Measurements from ENCODE around the gene NOL3. TPM values are rescaled to one million over a fixed set of nuclear protein-coding genes. Genes with fewer than 3 reads are reported as not detected.

NOL3 gene
- total and polyA plus RNA-seq, 2 of the 13 experiments (the other 11 are each of a cell fraction or from before 2014, with no cell fraction given) = 5.7 to 20.5 TPM

DNA sequence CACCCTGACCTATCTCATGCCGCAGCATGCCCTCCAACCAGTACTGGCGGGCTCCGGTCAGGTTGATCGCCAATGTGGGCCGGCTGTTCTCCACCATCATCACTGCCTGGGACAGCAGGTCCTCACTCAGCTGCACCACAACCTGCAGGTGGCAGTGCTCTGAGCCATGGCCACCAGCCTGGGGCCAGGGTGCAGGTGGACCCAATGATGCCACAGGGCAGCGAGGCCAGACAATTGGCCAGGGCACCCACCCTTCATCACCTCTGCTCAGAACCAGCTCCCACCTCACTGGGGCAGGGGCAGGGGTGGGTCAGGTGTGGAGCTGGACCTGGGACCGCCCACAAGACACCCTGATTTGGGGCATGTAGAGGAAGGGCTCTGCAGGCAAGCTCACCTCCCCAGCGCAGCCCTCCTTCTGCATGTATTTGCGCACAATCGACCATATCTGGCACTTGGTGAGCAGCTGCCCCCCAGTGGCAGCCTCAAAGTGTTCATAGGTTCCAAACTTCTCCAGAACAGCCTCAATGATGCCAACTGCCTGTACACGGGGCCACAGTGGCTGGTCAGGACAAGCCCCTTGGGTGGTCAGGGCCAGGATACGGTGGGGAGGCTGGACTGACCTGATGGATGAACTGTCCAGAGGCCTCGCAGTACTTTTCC lies 9.2 kb downstream of the NOL3 start (continued):
- TF ChIP-seq, protein P1, sequence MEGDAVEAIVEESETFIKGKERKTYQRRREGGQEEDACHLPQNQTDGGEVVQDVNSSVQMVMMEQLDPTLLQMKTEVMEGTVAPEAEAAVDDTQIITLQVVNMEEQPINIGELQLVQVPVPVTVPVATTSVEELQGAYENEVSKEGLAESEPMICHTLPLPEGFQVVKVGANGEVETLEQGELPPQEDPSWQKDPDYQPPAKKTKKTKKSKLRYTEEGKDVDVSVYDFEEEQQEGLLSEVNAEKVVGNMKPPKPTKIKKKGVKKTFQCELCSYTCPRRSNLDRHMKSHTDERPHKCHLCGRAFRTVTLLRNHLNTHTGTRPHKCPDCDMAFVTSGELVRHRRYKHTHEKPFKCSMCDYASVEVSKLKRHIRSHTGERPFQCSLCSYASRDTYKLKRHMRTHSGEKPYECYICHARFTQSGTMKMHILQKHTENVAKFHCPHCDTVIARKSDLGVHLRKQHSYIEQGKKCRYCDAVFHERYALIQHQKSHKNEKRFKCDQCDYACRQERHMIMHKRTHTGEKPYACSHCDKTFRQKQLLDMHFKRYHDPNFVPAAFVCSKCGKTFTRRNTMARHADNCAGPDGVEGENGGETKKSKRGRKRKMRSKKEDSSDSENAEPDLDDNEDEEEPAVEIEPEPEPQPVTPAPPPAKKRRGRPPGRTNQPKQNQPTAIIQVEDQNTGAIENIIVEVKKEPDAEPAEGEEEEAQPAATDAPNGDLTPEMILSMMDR (CRISPR knock-in tag; IDR thresholded peaks at IDR 0.05) = peak; percentile 63
- peak; percentile 72; the same call in 1 of the 2 replicates for TF ChIP-seq HNRNPL (IDR thresholded peaks at IDR 0.05; ENCODE audit: low read depth, low read length)
- TF ChIP-seq GATAD1 (CRISPR knock-in tag; IDR thresholded peaks at IDR 0.05) = no peak
- TF ChIP-seq, protein P2, sequence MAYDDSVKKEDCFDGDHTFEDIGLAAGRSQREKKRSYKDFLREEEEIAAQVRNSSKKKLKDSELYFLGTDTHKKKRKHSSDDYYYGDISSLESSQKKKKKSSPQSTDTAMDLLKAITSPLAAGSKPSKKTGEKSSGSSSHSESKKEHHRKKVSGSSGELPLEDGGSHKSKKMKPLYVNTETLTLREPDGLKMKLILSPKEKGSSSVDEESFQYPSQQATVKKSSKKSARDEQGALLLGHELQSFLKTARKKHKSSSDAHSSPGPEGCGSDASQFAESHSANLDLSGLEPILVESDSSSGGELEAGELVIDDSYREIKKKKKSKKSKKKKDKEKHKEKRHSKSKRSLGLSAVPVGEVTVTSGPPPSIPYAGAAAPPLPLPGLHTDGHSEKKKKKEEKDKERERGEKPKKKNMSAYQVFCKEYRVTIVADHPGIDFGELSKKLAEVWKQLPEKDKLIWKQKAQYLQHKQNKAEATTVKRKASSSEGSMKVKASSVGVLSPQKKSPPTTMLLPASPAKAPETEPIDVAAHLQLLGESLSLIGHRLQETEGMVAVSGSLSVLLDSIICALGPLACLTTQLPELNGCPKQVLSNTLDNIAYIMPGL (CRISPR knock-in tag; IDR thresholded peaks at IDR 0.05; ENCODE audit: borderline replicate concordance in 1 of 2, low read depth in 1 of 2) = 0 out of 4 replicates have a peak, but pooled peaks of 1 of the 2 experiments have one; percentile 53
- TF ChIP-seq, protein P3, sequence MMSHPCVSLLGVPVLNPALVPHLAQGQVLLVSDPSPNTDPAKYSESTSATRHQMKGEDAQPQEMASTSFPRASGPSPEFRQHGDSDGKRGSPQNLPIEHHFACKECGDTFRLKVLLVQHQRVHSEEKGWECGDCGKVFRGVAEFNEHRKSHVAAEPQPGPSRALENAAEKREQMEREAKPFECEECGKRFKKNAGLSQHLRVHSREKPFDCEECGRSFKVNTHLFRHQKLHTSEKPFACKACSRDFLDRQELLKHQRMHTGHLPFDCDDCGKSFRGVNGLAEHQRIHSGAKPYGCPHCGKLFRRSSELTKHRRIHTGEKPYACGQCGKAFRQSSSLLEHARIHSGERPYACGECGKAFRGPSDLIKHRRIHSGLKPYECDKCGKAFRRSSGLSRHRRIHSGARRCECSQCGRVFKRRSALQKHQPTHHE (CRISPR knock-in tag; IDR thresholded peaks at IDR 0.05; ENCODE audit: borderline replicate concordance) = no peak
- no peak for TF ChIP-seq ZNF777 (CRISPR knock-in tag; IDR thresholded peaks at IDR 0.05)
- TF ChIP-seq NCOA2 (CRISPR knock-in tag; IDR thresholded peaks at IDR 0.05) = no peak
- no peak for TF ChIP-seq ZNF577 (CRISPR knock-in tag; IDR thresholded peaks at IDR 0.05; ENCODE audit: borderline replicate concordance, low read depth)
- no peak for TF ChIP-seq MIER2 (CRISPR knock-in tag; IDR thresholded peaks at IDR 0.05)
- TF ChIP-seq, protein P4, sequence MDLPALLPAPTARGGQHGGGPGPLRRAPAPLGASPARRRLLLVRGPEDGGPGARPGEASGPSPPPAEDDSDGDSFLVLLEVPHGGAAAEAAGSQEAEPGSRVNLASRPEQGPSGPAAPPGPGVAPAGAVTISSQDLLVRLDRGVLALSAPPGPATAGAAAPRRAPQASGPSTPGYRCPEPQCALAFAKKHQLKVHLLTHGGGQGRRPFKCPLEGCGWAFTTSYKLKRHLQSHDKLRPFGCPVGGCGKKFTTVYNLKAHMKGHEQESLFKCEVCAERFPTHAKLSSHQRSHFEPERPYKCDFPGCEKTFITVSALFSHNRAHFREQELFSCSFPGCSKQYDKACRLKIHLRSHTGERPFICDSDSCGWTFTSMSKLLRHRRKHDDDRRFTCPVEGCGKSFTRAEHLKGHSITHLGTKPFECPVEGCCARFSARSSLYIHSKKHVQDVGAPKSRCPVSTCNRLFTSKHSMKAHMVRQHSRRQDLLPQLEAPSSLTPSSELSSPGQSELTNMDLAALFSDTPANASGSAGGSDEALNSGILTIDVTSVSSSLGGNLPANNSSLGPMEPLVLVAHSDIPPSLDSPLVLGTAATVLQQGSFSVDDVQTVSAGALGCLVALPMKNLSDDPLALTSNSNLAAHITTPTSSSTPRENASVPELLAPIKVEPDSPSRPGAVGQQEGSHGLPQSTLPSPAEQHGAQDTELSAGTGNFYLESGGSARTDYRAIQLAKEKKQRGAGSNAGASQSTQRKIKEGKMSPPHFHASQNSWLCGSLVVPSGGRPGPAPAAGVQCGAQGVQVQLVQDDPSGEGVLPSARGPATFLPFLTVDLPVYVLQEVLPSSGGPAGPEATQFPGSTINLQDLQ (CRISPR knock-in tag; IDR thresholded peaks at IDR 0.05) = no peak
- no peak for TF ChIP-seq NFRKB (IDR thresholded peaks at IDR 0.05)
- TF ChIP-seq, protein P5, sequence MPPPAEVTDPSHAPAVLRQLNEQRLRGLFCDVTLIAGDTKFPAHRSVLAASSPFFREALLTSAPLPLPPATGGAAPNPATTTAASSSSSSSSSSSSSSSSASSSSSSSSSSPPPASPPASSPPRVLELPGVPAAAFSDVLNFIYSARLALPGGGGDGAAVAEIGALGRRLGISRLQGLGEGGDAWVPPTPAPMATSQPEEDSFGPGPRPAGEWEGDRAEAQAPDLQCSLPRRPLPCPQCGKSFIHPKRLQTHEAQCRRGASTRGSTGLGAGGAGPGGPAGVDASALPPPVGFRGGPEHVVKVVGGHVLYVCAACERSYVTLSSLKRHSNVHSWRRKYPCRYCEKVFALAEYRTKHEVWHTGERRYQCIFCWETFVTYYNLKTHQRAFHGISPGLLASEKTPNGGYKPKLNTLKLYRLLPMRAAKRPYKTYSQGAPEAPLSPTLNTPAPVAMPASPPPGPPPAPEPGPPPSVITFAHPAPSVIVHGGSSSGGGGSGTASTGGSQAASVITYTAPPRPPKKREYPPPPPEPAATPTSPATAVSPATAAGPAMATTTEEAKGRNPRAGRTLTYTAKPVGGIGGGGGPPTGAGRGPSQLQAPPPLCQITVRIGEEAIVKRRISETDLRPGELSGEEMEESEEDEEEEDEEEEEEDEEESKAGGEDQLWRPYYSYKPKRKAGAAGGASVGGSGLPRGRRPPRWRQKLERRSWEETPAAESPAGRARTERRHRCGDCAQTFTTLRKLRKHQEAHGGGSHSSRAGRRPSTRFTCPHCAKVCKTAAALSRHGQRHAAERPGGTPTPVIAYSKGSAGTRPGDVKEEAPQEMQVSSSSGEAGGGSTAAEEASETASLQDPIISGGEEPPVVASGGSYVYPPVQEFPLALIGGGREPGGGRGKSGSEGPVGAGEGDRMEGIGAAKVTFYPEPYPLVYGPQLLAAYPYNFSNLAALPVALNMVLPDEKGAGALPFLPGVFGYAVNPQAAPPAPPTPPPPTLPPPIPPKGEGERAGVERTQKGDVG (CRISPR knock-in tag; IDR thresholded peaks at IDR 0.05; ENCODE audit: borderline replicate concordance) = no peak
- TF ChIP-seq ZNF430 (CRISPR knock-in tag; IDR thresholded peaks at IDR 0.05) = no peak
